Skeletal muscle satellite cell (primary cell): Measurements from ENCODE around the gene TRPV2.
"Not testable (repeated sequence)": the region's sequence is repeated elsewhere in the genome, so short reads cannot be mapped to it uniquely, and the experiment has no call there.

Experiments used
- H3K27me3 ChIP-seq: 2 replicates; pipeline ENCODE4 v1.7.0; 2013; ENCODE audit warnings: low read length; ENCODE audit not compliant: control insufficient read depth, insufficient read depth
- H3K36me3 ChIP-seq: 2 replicates; pipeline ENCODE4 v1.7.0; 2013; ENCODE audit warnings: mild to moderate bottlenecking, control low read depth, low read length; ENCODE audit not compliant: insufficient read depth
- H3K4me1 ChIP-seq: 2 replicates; pipeline ENCODE4 v1.7.0; 2013; ENCODE audit warnings: low read length; ENCODE audit not compliant: control insufficient read depth, insufficient read depth
- H3K4me2 ChIP-seq: 2 replicates; pipeline ENCODE4 v1.7.0; 2013; ENCODE audit warnings: mild to moderate bottlenecking, low read length
- H3K4me3 ChIP-seq: 2 replicates; pipeline ENCODE4 v1.7.0; 2013; ENCODE audit warnings: low read length
- H3K9ac ChIP-seq: 2 replicates; pipeline ENCODE4 v1.7.0; 2013; ENCODE audit warnings: mild to moderate bottlenecking, low read depth, low read length, moderate library complexity
- H3K9me3 ChIP-seq: replicated peaks from 2 replicates; pipeline ENCODE4 v1.7.0; 2013; ENCODE audit warnings: mild to moderate bottlenecking, control low read depth, low read length

Gene TRPV2

GRCh38 chr17:16450028-16450427 lies 34.7 kb downstream of the TRPV2 start:
- H3K9ac ChIP-seq: no peak overlapping the region
- no peak overlapping the region for H3K4me3 ChIP-seq
- peaks cover 21% of the 10 kb centered on the region for H3K36me3 ChIP-seq
- H3K9me3 ChIP-seq: no peaks in the 10 kb centered on the region
- H3K4me2 ChIP-seq: no peak overlapping the region
- no peaks in the 10 kb centered on the region for H3K27me3 ChIP-seq
- H3K4me1 ChIP-seq: peaks cover 3% of the 10 kb centered on the region

- not testable (repeated sequence) for H3K4me3 ChIP-seq, H3K4me2 ChIP-seq
- peaks cover 13% of the 10 kb centered on the region for H3K36me3 ChIP-seq
Observed at GRCh38 chr17:16452268-16452667, 36.9 kb downstream of the TRPV2 start.

GRCh38 chr17:16453493-16453851 lies 38.1 kb downstream of the TRPV2 start:
- H3K27me3 ChIP-seq: no peaks in the 10 kb centered on the region
- H3K4me1 ChIP-seq: peaks cover 3% of the 10 kb centered on the region
- no peak overlapping the region for H3K4me2 ChIP-seq
- peaks cover 7% of the 10 kb centered on the region for H3K36me3 ChIP-seq
- H3K9me3 ChIP-seq: no peaks in the 10 kb centered on the region
- H3K9ac ChIP-seq: no peak overlapping the region
- no peak overlapping the region for H3K4me3 ChIP-seq

More at GRCh38 chr17:16452268-16452667, 36.9 kb downstream of the TRPV2 start:
- H3K9me3 ChIP-seq, H3K9ac ChIP-seq, H3K4me1 ChIP-seq, H3K27me3 ChIP-seq: not testable (repeated sequence)

- no peak overlapping the region for H3K4me3 ChIP-seq
- H3K9ac ChIP-seq: no peak overlapping the region
- H3K36me3 ChIP-seq: no peaks in the 10 kb centered on the region
- no peaks in the 10 kb centered on the region for H3K27me3 ChIP-seq
- peaks cover 3% of the 10 kb centered on the region for H3K4me1 ChIP-seq
- H3K4me2 ChIP-seq: no peak overlapping the region
- H3K9me3 ChIP-seq: no peaks in the 10 kb centered on the region
Observed at GRCh38 chr17:16455997-16456741, 40.8 kb downstream of the TRPV2 start.

GRCh38 chr17:16456742-16457316 lies 41.5 kb downstream of the TRPV2 start:
- no peak overlapping the region for H3K4me3 ChIP-seq
- no peak overlapping the region for H3K9ac ChIP-seq
- no peaks in the 10 kb centered on the region for H3K36me3 ChIP-seq
- peaks cover 3% of the 10 kb centered on the region for H3K4me1 ChIP-seq
- no peaks in the 10 kb centered on the region for H3K27me3 ChIP-seq
- H3K9me3 ChIP-seq: no peaks in the 10 kb centered on the region
- no peak overlapping the region for H3K4me2 ChIP-seq

- Histone ChIP-seq H3K9ac (no peak overlapping the region), H3K36me3 (peaks cover 2% of the 10 kb centered on the region), H3K4me3 (no peak overlapping the region), H3K4me1 (peaks cover 12% of the 10 kb centered on the region), H3K27me3 (no peaks in the 10 kb centered on the region), H3K4me2 (no peak overlapping the region), H3K9me3 (no peaks in the 10 kb centered on the region)
Observed at GRCh38 chr17:16459271-16459670, 43.9 kb downstream of the TRPV2 start.

- Histone ChIP-seq H3K36me3 (peaks cover 2% of the 10 kb centered on the region), H3K4me1 (peaks cover 12% of the 10 kb centered on the region), H3K9ac (no peak overlapping the region)
Observed at GRCh38 chr17:16459855-16460550, 44.6 kb downstream of the TRPV2 start.

GRCh38 chr17:16460796-16461605 lies 45.6 kb downstream of the TRPV2 start:
- H3K9ac ChIP-seq: no peak overlapping the region
- peaks cover 2% of the 10 kb centered on the region for H3K36me3 ChIP-seq
- no peaks in the 10 kb centered on the region for H3K9me3 ChIP-seq
- H3K4me2 ChIP-seq: no peak overlapping the region
- no peaks in the 10 kb centered on the region for H3K27me3 ChIP-seq
- no peak overlapping the region for H3K4me3 ChIP-seq
- peaks cover 12% of the 10 kb centered on the region for H3K4me1 ChIP-seq

More at GRCh38 chr17:16459855-16460550, 44.6 kb downstream of the TRPV2 start:
- Histone ChIP-seq H3K27me3 (no peaks in the 10 kb centered on the region), H3K4me3 (no peak overlapping the region), H3K4me2 (no peak overlapping the region), H3K9me3 (no peaks in the 10 kb centered on the region)

- Histone ChIP-seq H3K4me1 (peaks cover 12% of the 10 kb centered on the region), H3K4me3 (no peak overlapping the region), H3K36me3 (peaks cover 2% of the 10 kb centered on the region), H3K9me3 (no peaks in the 10 kb centered on the region), H3K9ac (no peak overlapping the region), H3K4me2 (no peak overlapping the region), H3K27me3 (no peaks in the 10 kb centered on the region)
Observed at GRCh38 chr17:16461606-16461866, 46.2 kb downstream of the TRPV2 start.

- Histone ChIP-seq H3K9me3 (no peaks in the 10 kb centered on the region), H3K9ac (no peak overlapping the region), H3K4me3 (no peak overlapping the region), H3K4me2 (no peak overlapping the region), H3K4me1 (peaks cover 12% of the 10 kb centered on the region), H3K36me3 (peaks cover 2% of the 10 kb centered on the region), H3K27me3 (no peaks in the 10 kb centered on the region)
Observed at GRCh38 chr17:16462070-16462864, 46.9 kb downstream of the TRPV2 start.
